ENCODE measurements around the gene ZNF587B.
"Not testable (repeated sequence)": the region's sequence is repeated elsewhere in the genome, so short reads cannot be mapped to it uniquely, and the experiment has no call there.

Gene ZNF587B

GRCh38 chr19:57823608-57824007 lies 6.5 kb upstream of the ZNF587B start:
- Mint-ChIP-seq H3K27ac (peak overlapping the region; percentile 9), H3K36me3 (ENCODE audit: low read depth) (peaks cover 83% of the 10 kb centered on the region), H3K4me1 (ENCODE audit: low read depth) (peaks cover 41% of the 10 kb centered on the region)
- H3K4me3 Mint-ChIP-seq; intact Hi-C loops (cut with micrococcal nuclease); H3K9me3 Mint-ChIP-seq; H3K27me3 Mint-ChIP-seq: not testable (repeated sequence)

- Mint-ChIP-seq H3K4me1 (ENCODE audit: low read depth) (peaks cover 43% of the 10 kb centered on the region), H3K36me3 (ENCODE audit: low read depth) (peaks cover 88% of the 10 kb centered on the region), H3K27ac (no peak overlapping the region), H3K4me3 (no peak overlapping the region), H3K9me3 (peaks cover 10% of the 10 kb centered on the region), H3K27me3 (no peaks in the 10 kb centered on the region)
- intact Hi-C loops (cut with micrococcal nuclease), result no loop called here
Measured at GRCh38 chr19:57825511-57825910, 4.6 kb upstream of the ZNF587B start.

GRCh38 chr19:57829316-57829715 lies 783 bp upstream of the ZNF587B start:
- intact Hi-C loops (cut with micrococcal nuclease), result no loop called here
- Mint-ChIP-seq H3K36me3 (ENCODE audit: low read depth) (peaks cover 65% of the 10 kb centered on the region), H3K9me3 (peaks cover 10% of the 10 kb centered on the region), H3K4me1 (ENCODE audit: low read depth) (peaks cover 12% of the 10 kb centered on the region), H3K4me3 (no peak overlapping the region), H3K27me3 (no peaks in the 10 kb centered on the region), H3K27ac (no peak overlapping the region)

GRCh38 chr19:57836991-57837390 lies 6.9 kb downstream of the ZNF587B start:
- H3K27me3 Mint-ChIP-seq; H3K9me3 Mint-ChIP-seq; H3K4me3 Mint-ChIP-seq; intact Hi-C loops (cut with micrococcal nuclease): not testable (repeated sequence)
- Mint-ChIP-seq H3K27ac (peak overlapping the region; percentile 9), H3K36me3 (ENCODE audit: low read depth) (peaks cover 58% of the 10 kb centered on the region), H3K4me1 (ENCODE audit: low read depth) (peaks cover 10% of the 10 kb centered on the region)

GRCh38 chr19:57838622-57839191 lies 8.6 kb downstream of the ZNF587B start:
- Mint-ChIP-seq H3K36me3 (ENCODE audit: low read depth) (peaks cover 60% of the 10 kb centered on the region), H3K4me1 (ENCODE audit: low read depth) (peaks cover 10% of the 10 kb centered on the region)
- H3K27ac Mint-ChIP-seq; intact Hi-C loops (cut with micrococcal nuclease); H3K27me3 Mint-ChIP-seq; H3K9me3 Mint-ChIP-seq; H3K4me3 Mint-ChIP-seq: not testable (repeated sequence)

GRCh38 chr19:57841122-57841763 lies 11.1 kb downstream of the ZNF587B start:
- peaks cover 64% of the 10 kb centered on the region for H3K36me3 Mint-ChIP-seq (ENCODE audit: low read depth)
- H3K27ac Mint-ChIP-seq, result no peak overlapping the region

GRCh38 chr19:57847164-57847563 lies 17.1 kb downstream of the ZNF587B start:
- Mint-ChIP-seq H3K4me1 (ENCODE audit: low read depth) (peaks cover 20% of the 10 kb centered on the region), H3K36me3 (ENCODE audit: low read depth) (peaks cover 43% of the 10 kb centered on the region)
- H3K9me3 Mint-ChIP-seq; intact Hi-C loops (cut with micrococcal nuclease); H3K27me3 Mint-ChIP-seq; H3K27ac Mint-ChIP-seq; H3K4me3 Mint-ChIP-seq: not testable (repeated sequence)

More at GRCh38 chr19:57841122-57841763, 11.1 kb downstream of the ZNF587B start:
- peaks cover 10% of the 10 kb centered on the region for H3K4me1 Mint-ChIP-seq (ENCODE audit: low read depth)
- no peaks in the 10 kb centered on the region for H3K9me3 Mint-ChIP-seq
- no peak overlapping the region for H3K4me3 Mint-ChIP-seq
- intact Hi-C loops (cut with micrococcal nuclease), result no loop called here
- no peaks in the 10 kb centered on the region for H3K27me3 Mint-ChIP-seq

GRCh38 chr19:57849162-57849665 lies 19.1 kb downstream of the ZNF587B start:
- peak overlapping the region; percentile 98 for H3K27ac Mint-ChIP-seq
- H3K4me3 Mint-ChIP-seq; intact Hi-C loops (cut with micrococcal nuclease): not testable (repeated sequence)

GRCh38 chr19:57849666-57850473 lies 19.8 kb downstream of the ZNF587B start, which contains the start of gene ZNF587:
TSS of gene ZNF587 (plus strand) at chr19:57849859. CDS start at chr19:57850039, 180 bp downstream.
- H3K27me3 Mint-ChIP-seq, H3K9me3 Mint-ChIP-seq: not testable (repeated sequence)
- intact Hi-C loops (cut with micrococcal nuclease), result loop anchor here (5.0 kb wide), 1 partner anchor 37 kb away; the partner anchor contains the start of gene ZNF814
- Mint-ChIP-seq H3K27ac (peak within 1 kb of the TSS; percentile 98), H3K36me3 (ENCODE audit: low read depth) (peaks cover 62% of the 10 kb centered on the region), H3K4me1 (ENCODE audit: low read depth) (peaks cover 20% of the 10 kb centered on the region), H3K4me3 (peak within 1 kb of the TSS; percentile 87)

More at GRCh38 chr19:57849162-57849665, 19.1 kb downstream of the ZNF587B start:
- Mint-ChIP-seq H3K4me1 (ENCODE audit: low read depth) (peaks cover 20% of the 10 kb centered on the region), H3K36me3 (ENCODE audit: low read depth) (peaks cover 55% of the 10 kb centered on the region)
- not testable (repeated sequence) for H3K9me3 Mint-ChIP-seq, H3K27me3 Mint-ChIP-seq

GRCh38 chr19:57850553-57851017 lies 20.5 kb downstream of the ZNF587B start:
- Mint-ChIP-seq H3K4me1 (ENCODE audit: low read depth) (peaks cover 20% of the 10 kb centered on the region), H3K4me3 (peak overlapping the region; percentile 87), H3K27me3 (no peaks in the 10 kb centered on the region), H3K36me3 (ENCODE audit: low read depth) (peaks cover 69% of the 10 kb centered on the region), H3K9me3 (no peaks in the 10 kb centered on the region), H3K27ac (peak overlapping the region; percentile 98)
- intact Hi-C loops (cut with micrococcal nuclease), result loop anchor here (5.0 kb wide), 1 partner anchor 37 kb away; the partner anchor contains the start of gene ZNF814

- Mint-ChIP-seq H3K36me3 (ENCODE audit: low read depth) (peaks cover 75% of the 10 kb centered on the region), H3K27ac (peak overlapping the region; percentile 98), H3K4me1 (ENCODE audit: low read depth) (peaks cover 20% of the 10 kb centered on the region)
- not testable (repeated sequence) for H3K9me3 Mint-ChIP-seq, H3K4me3 Mint-ChIP-seq, H3K27me3 Mint-ChIP-seq
- intact Hi-C loops (cut with micrococcal nuclease), result loop anchor here (5.0 kb wide), 1 partner anchor 35 kb away; the partner anchor contains the start of gene ZNF814
Measured at GRCh38 chr19:57851812-57852603, 21.9 kb downstream of the ZNF587B start.

- H3K4me3 Mint-ChIP-seq, H3K27ac Mint-ChIP-seq, H3K27me3 Mint-ChIP-seq: not testable (repeated sequence)
- Mint-ChIP-seq H3K4me1 (ENCODE audit: low read depth) (peaks cover 20% of the 10 kb centered on the region), H3K9me3 (peaks cover 13% of the 10 kb centered on the region), H3K36me3 (ENCODE audit: low read depth) (peaks cover 94% of the 10 kb centered on the region)
- intact Hi-C loops (cut with micrococcal nuclease), result loop anchor here (5.0 kb wide), 1 partner anchor 33 kb away; the partner anchor contains the start of gene ZNF814
Measured at GRCh38 chr19:57854117-57854516, 24.0 kb downstream of the ZNF587B start.

- H3K27me3 Mint-ChIP-seq; H3K4me3 Mint-ChIP-seq; H3K27ac Mint-ChIP-seq; intact Hi-C loops (cut with micrococcal nuclease); H3K4me1 Mint-ChIP-seq (ENCODE audit: low read depth): not testable (repeated sequence)
- Mint-ChIP-seq H3K36me3 (ENCODE audit: low read depth) (peaks cover 98% of the 10 kb centered on the region), H3K9me3 (peaks cover 40% of the 10 kb centered on the region)
Measured at GRCh38 chr19:57862351-57862750, 32.3 kb downstream of the ZNF587B start.
